ENCODE results near the gene TRPV6.

TRPV6 gene

GRCh38 chr7:142864980-142865747 is 20.4 kb downstream of the TRPV6 start:
- H3K4me1 Mint-ChIP-seq: peaks cover 0 to 6% of the 10 kb centered on the region in 2 donors
- ATAC-seq (replicated peaks) (no peak), DNase-seq (no peak)
- H3K9me3 Mint-ChIP-seq: no peaks in the 10 kb centered on the region
- H3K27me3 Mint-ChIP-seq: no peaks in the 10 kb centered on the region
- H3K4me3 Mint-ChIP-seq: no peak overlapping the region
- H3K36me3 Mint-ChIP-seq: peaks cover 10 to 25% of the 10 kb centered on the region in 2 donors
- H3K27ac Mint-ChIP-seq: no peak overlapping the region

GRCh38 chr7:142863891-142864685 is 21.5 kb downstream of the TRPV6 start:
- H3K4me3 Mint-ChIP-seq: no peak overlapping the region

GRCh38 chr7:142862786-142863400 is 22.7 kb downstream of the TRPV6 start:
- Mint-ChIP-seq H3K36me3 (peaks cover 5 to 20% of the 10 kb centered on the region in 2 donors), H3K27me3 (no peaks in the 10 kb centered on the region), H3K27ac (no peak overlapping the region), H3K9me3 (no peaks in the 10 kb centered on the region), H3K4me1 (peaks cover 0 to 8% of the 10 kb centered on the region in 2 donors), H3K4me3 (no peak overlapping the region)
- no peak for ATAC-seq (replicated peaks)
- DNase-seq: no peak

More at GRCh38 chr7:142863891-142864685, 21.5 kb downstream of the TRPV6 start:
- Mint-ChIP-seq H3K36me3 (peaks cover 5 to 20% of the 10 kb centered on the region in 2 donors), H3K27me3 (no peaks in the 10 kb centered on the region), H3K9me3 (no peaks in the 10 kb centered on the region), H3K27ac (peak overlapping the region; percentile 25), H3K4me1 (peaks cover 0 to 8% of the 10 kb centered on the region in 2 donors)
- ATAC-seq (replicated peaks) (no peak), DNase-seq (no peak)

GRCh38 chr7:142862351-142862750 is 23.2 kb downstream of the TRPV6 start:
- Mint-ChIP-seq H3K36me3 (peaks cover 5 to 20% of the 10 kb centered on the region in 2 donors), H3K9me3 (no peaks in the 10 kb centered on the region), H3K27me3 (no peaks in the 10 kb centered on the region), H3K27ac (no peak overlapping the region), H3K4me3 (no peak overlapping the region), H3K4me1 (peaks cover 0 to 7% of the 10 kb centered on the region in 2 donors)
- ATAC-seq (replicated peaks) (no peak), DNase-seq (no peak)

GRCh38 chr7:142860968-142861367 is 24.6 kb downstream of the TRPV6 start:
- Mint-ChIP-seq H3K27me3 (no peaks in the 10 kb centered on the region), H3K27ac (no peak overlapping the region), H3K9me3 (no peaks in the 10 kb centered on the region), H3K4me3 (no peak overlapping the region), H3K4me1 (peaks cover 9 to 10% of the 10 kb centered on the region in 2 donors), H3K36me3 (peaks cover 5 to 20% of the 10 kb centered on the region in 2 donors)
- DNase-seq (no peak), ATAC-seq (replicated peaks) (no peak)

DNA sequence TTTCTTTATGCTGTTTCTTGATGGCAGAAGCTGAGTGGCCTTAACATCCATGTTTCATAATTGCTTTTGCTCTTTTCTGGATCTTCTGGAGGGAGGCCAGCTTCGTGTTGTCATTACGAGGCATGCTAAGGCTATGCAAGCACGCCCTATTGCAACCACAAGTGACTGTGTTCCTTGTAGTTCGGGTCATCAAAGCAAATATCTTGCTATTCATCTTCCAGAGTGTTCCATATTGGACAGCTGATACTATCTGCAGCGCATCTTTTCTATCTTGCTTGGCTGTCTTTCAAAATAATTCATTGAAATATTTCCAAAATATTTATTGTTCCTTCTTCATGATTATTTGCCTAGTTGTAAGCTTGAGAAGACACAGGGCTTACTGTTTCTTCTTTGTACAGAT is 25.7 kb downstream of the TRPV6 start:
- Mint-ChIP-seq H3K4me1 (peaks cover 13 to 19% of the 10 kb centered on the region in 2 donors), H3K27ac (no peak overlapping the region), H3K9me3 (no peaks in the 10 kb centered on the region), H3K27me3 (no peaks in the 10 kb centered on the region), H3K36me3 (peaks cover 5 to 20% of the 10 kb centered on the region in 2 donors), H3K4me3 (no peak overlapping the region)
- no peak for DNase-seq
- no peak for ATAC-seq (replicated peaks)

- no peak overlapping the region for H3K4me3 Mint-ChIP-seq
- no peaks in the 10 kb centered on the region for H3K27me3 Mint-ChIP-seq
- no peaks in the 10 kb centered on the region for H3K9me3 Mint-ChIP-seq
- H3K4me1 Mint-ChIP-seq: peaks cover 14 to 21% of the 10 kb centered on the region in 2 donors
- no peak overlapping the region for H3K27ac Mint-ChIP-seq
- DNase-seq (no peak), ATAC-seq (replicated peaks) (no peak)
- H3K36me3 Mint-ChIP-seq: peaks cover 4 to 16% of the 10 kb centered on the region in 2 donors
Observed at GRCh38 chr7:142859411-142859810, 26.1 kb downstream of the TRPV6 start.

GRCh38 chr7:142857625-142858024 is 27.9 kb downstream of the TRPV6 start:
- ATAC-seq (replicated peaks) (no peak), DNase-seq (no peak)
- Mint-ChIP-seq H3K27me3 (no peaks in the 10 kb centered on the region), H3K4me1 (peaks cover 20 to 31% of the 10 kb centered on the region in 2 donors), H3K4me3 (no peak overlapping the region), H3K36me3 (peaks cover 2 to 4% of the 10 kb centered on the region in 2 donors), H3K27ac (no peak overlapping the region), H3K9me3 (no peaks in the 10 kb centered on the region)

- DNase-seq: no peak
- Mint-ChIP-seq H3K27ac (no peak overlapping the region), H3K4me3 (peak overlapping the region in 1 of 2 donors; percentile 0), H3K4me1 (peaks cover 20 to 36% of the 10 kb centered on the region in 2 donors), H3K27me3 (no peaks in the 10 kb centered on the region), H3K9me3 (no peaks in the 10 kb centered on the region), H3K36me3 (no peaks in the 10 kb centered on the region)
- no peak for ATAC-seq (replicated peaks)
Observed at GRCh38 chr7:142856565-142857245, 28.8 kb downstream of the TRPV6 start.

- Mint-ChIP-seq H3K4me3 (peak overlapping the region; percentile 75 to 98), H3K27me3 (no peaks in the 10 kb centered on the region), H3K9me3 (no peaks in the 10 kb centered on the region), H3K27ac (no peak overlapping the region), H3K4me1 (peaks cover 20 to 39% of the 10 kb centered on the region in 2 donors), H3K36me3 (no peaks in the 10 kb centered on the region)
- ATAC-seq (replicated peaks) (no peak), DNase-seq (no peak)
Observed at GRCh38 chr7:142855756-142856564, 29.6 kb downstream of the TRPV6 start.

DNA sequence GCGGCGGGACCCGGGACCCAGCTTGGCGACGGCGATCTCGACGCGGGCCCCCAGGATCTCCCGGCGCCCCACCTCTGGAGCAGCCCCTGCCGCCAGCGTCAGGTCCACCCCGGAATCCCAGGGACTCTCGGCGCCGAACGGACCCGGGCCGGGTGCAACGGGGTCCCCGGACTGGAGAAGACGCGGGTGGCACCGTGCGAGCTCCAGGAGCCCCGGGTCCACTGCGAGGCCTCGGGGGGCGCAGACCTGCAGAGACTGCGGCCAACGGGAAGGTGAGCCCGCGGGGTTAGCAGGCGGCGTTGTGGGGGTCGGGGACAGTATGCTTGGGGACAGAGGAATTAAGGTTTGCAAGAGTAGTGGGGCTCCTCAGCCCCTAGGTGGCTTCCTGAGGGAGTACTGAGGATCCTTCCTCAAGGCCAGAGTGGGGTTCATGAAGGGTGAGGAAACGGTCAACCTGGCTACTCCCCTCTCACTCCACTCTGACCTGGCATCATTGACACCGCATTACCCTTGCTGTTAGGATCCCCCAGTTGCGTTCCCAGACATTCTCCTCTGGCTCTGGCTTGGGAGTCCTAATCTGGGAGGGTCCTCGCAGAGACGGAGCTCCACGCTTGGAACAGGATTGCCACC is 30.3 kb downstream of the TRPV6 start:
- peak overlapping the region; percentile 75 to 98 for H3K4me3 Mint-ChIP-seq
- H3K27ac Mint-ChIP-seq: peak overlapping the region; percentile 9
- no peaks in the 10 kb centered on the region for H3K27me3 Mint-ChIP-seq

GRCh38 chr7:142854372-142855113 is 31.0 kb downstream of the TRPV6 start, which contains the start of gene EPHB6:
TSS of gene EPHB6 (plus strand) at chr7:142855076. CDS start at chr7:142863228, 8,152 bp downstream.
- ATAC-seq (replicated peaks) (peak; percentile 77 to 78), DNase-seq (peak; percentile 58)
- Mint-ChIP-seq H3K9me3 (no peaks in the 10 kb centered on the region), H3K27me3 (no peaks in the 10 kb centered on the region), H3K36me3 (no peaks in the 10 kb centered on the region), H3K4me3 (peak within 1 kb of the TSS; percentile 98 to 100), H3K4me1 (peaks cover 19 to 39% of the 10 kb centered on the region in 2 donors), H3K27ac (peak within 1 kb of the TSS; percentile 98)

More for the DNA sequence above, 30.3 kb downstream of the TRPV6 start:
- no peaks in the 10 kb centered on the region for H3K36me3 Mint-ChIP-seq
- H3K4me1 Mint-ChIP-seq: peaks cover 20 to 39% of the 10 kb centered on the region in 2 donors
- ATAC-seq (replicated peaks) (peak; percentile 0), DNase-seq (no peak)
- no peaks in the 10 kb centered on the region for H3K9me3 Mint-ChIP-seq
